WTC11 (cell line): ENCODE measurements around the gene DSTYK. TPM values are rescaled to one million over a fixed set of nuclear protein-coding genes. Genes with fewer than 3 reads are reported as not detected.

Source experiments
- ATF2 ChIP-seq: sonication (generic); formaldehyde crosslinking; IDR thresholded peaks from 2 replicates; pipeline ENCODE4 v1.8.1; 2022; ENCODE audit warnings: low read depth, missing genetic modification reagents, borderline replicate concordance
- ATF3 ChIP-seq: sonication (generic); formaldehyde crosslinking; conservative IDR thresholded peaks from 2 replicates; pipeline ENCODE4 v1.8.1; 2022; ENCODE audit warnings: mild to moderate bottlenecking, missing genetic modification reagents
- E2F5 ChIP-seq: sonication (generic); formaldehyde crosslinking; IDR thresholded peaks from 2 replicates; pipeline ENCODE4 v1.8.1; 2022; ENCODE audit warnings: mild to moderate bottlenecking, moderate library complexity, missing genetic modification reagents
- ELF4 ChIP-seq: sonication (generic); formaldehyde crosslinking; IDR thresholded peaks from 2 replicates; pipeline ENCODE4 v1.8.1; 2022; ENCODE audit warnings: low read depth, mild to moderate bottlenecking, moderate library complexity, missing genetic modification reagents
- GRHL2 ChIP-seq: fragments of 250-450 bp; sonication (Bioruptor Pico); IDR thresholded peaks from 2 replicates; pipeline ENCODE4 v1.8.0; 2022; ENCODE audit warnings: mild to moderate bottlenecking, moderate library complexity; ENCODE audit not compliant: insufficient replicate concordance, severe bottlenecking
- HMGA2 ChIP-seq: fragments of 250-450 bp; sonication (Bioruptor Pico); IDR thresholded peaks from 2 replicates; pipeline ENCODE4 v1.4.0; 2021; ENCODE audit warnings: mild to moderate bottlenecking, moderate library complexity
- IRF2 ChIP-seq: sonication (generic); formaldehyde crosslinking; IDR thresholded peaks from 2 replicates; pipeline ENCODE4 v1.8.0; 2022; ENCODE audit warnings: low read depth, missing genetic modification reagents, borderline replicate concordance
- JAZF1 ChIP-seq: fragments of 250-450 bp; sonication (Bioruptor Pico); IDR thresholded peaks from 2 replicates; pipeline ENCODE4 v1.9.0; 2021; ENCODE audit warnings: moderate library complexity, mild to moderate bottlenecking, inconsistent platforms
- JUN ChIP-seq: sonication (generic); formaldehyde crosslinking; IDR thresholded peaks from 2 replicates; pipeline ENCODE4 v1.8.0; 2023; ENCODE audit warnings: mild to moderate bottlenecking, missing genetic modification reagents
- NR1H2 ChIP-seq: sonication (generic); formaldehyde crosslinking; IDR thresholded peaks from 2 replicates; pipeline ENCODE4 v1.9.0; 2021; ENCODE audit warnings: mild to moderate bottlenecking, moderate library complexity, missing genetic modification reagents
- OVOL2 ChIP-seq: fragments of 250-450 bp; sonication (Bioruptor Pico); IDR thresholded peaks from 2 replicates; pipeline ENCODE4 v1.9.0; 2021; ENCODE audit warnings: mild to moderate bottlenecking, borderline replicate concordance
- PRRX2 ChIP-seq: fragments of 250-450 bp; sonication (Bioruptor Pico); IDR thresholded peaks from 2 replicates; pipeline ENCODE4 v1.8.0; 2021; ENCODE audit warnings: mild to moderate bottlenecking
- SMAD3 ChIP-seq: sonication (generic); formaldehyde crosslinking; IDR thresholded peaks from 2 replicates; pipeline ENCODE4 v1.8.0; 2022; ENCODE audit warnings: missing genetic modification reagents, mild to moderate bottlenecking, borderline replicate concordance
- TEAD4 ChIP-seq: sonication (generic); formaldehyde crosslinking; IDR thresholded peaks from 2 replicates; pipeline ENCODE4 v1.8.0; 2022; ENCODE audit warnings: mild to moderate bottlenecking, missing genetic modification reagents
- ZNF121 ChIP-seq: sonication (generic); formaldehyde crosslinking; IDR thresholded peaks from 2 replicates; pipeline ENCODE4 v1.8.0; 2023; ENCODE audit warnings: missing genetic modification reagents
- ZNF219 ChIP-seq: sonication (generic); formaldehyde crosslinking; IDR thresholded peaks from 2 replicates; pipeline ENCODE4 v1.8.0; 2023; ENCODE audit warnings: missing genetic modification reagents, mild to moderate bottlenecking, borderline replicate concordance
- ZNF232 ChIP-seq: sonication (generic); formaldehyde crosslinking; IDR thresholded peaks from 2 replicates; pipeline ENCODE4 v1.8.0; 2022; ENCODE audit warnings: mild to moderate bottlenecking, missing genetic modification reagents
- ZNF263 ChIP-seq: sonication (generic); formaldehyde crosslinking; IDR thresholded peaks from 2 replicates; pipeline ENCODE4 v1.8.1; 2022; ENCODE audit warnings: low read depth, mild to moderate bottlenecking, moderate library complexity, missing genetic modification reagents
- total RNA-seq: library from RNA; stranded (reverse); gene quantifications from 3 replicates; pipeline ENCODE4 v1.2.3, GENCODE V29; 2021
- TF ChIP-seq, protein P1 (sequence below): sonication (generic); formaldehyde crosslinking; IDR thresholded peaks from 2 replicates; pipeline ENCODE4 v1.8.1; 2023; ENCODE audit warnings: mild to moderate bottlenecking, moderate library complexity, missing genetic modification reagents
- TF ChIP-seq, protein P2 (sequence below): sonication (generic); formaldehyde crosslinking; IDR thresholded peaks from 2 replicates; pipeline ENCODE4 v1.8.1; 2022; ENCODE audit warnings: low read depth, mild to moderate bottlenecking, moderate library complexity, missing genetic modification reagents, borderline replicate concordance
- TF ChIP-seq, protein P3 (sequence below): sonication (generic); formaldehyde crosslinking; IDR thresholded peaks from 2 replicates; pipeline ENCODE4 v1.8.1; 2022; ENCODE audit warnings: mild to moderate bottlenecking, missing genetic modification reagents, moderate library complexity, borderline replicate concordance
- TF ChIP-seq, protein P4 (sequence below): sonication (generic); formaldehyde crosslinking; IDR thresholded peaks from 2 replicates; pipeline ENCODE4 v1.8.0; 2022; ENCODE audit warnings: mild to moderate bottlenecking, missing genetic modification reagents
- TF ChIP-seq, protein P5 (sequence below): sonication (generic); formaldehyde crosslinking; IDR thresholded peaks from 2 replicates; pipeline ENCODE4 v1.8.0; 2023; ENCODE audit warnings: mild to moderate bottlenecking, missing genetic modification reagents

Gene DSTYK
- total RNA-seq, 1 experiment from 2014 or later: 11.6 TPM

DNA sequence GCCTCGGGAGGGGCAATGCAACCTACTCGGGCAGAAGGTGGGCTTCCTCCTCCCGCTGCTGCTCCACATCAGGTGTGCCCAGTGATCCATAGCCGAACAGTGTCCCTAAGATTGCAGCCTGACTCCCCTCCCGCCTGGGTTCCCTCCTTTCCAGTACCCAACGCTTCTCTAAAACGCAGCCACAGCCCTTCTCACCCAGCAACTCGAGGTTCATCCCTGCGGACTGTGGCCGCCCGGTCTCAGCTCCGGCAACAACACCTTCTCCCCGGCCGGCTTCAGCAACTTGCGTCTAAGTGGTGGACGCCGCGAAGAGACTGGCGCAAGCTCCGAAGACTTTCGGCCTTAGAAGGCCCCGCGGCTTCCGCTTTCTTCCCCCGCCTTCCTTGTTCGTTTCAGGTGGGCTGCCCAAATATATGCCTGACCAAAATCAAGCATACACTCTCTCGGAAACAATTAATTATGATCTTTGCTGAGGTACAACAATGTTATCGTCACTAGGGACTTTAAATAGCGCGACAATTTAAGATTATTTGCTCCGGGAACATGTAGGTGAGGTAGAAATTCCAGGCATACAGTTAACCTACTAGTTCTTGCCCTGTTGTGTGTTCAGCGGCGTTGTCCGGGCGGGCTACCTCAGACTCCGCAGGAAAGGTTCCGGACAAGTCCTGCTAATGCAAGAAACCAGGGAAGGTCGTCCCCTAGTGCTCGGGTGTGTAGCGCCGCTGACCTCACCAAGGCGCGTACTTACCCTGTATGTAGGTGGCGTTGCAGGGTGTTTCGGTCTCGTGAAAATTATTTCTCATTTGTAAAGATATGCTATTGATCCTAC lies 89.6 kb downstream of the DSTYK start, which contains the start of gene RBBP5 (continued):
- TF ChIP-seq, protein P1, sequence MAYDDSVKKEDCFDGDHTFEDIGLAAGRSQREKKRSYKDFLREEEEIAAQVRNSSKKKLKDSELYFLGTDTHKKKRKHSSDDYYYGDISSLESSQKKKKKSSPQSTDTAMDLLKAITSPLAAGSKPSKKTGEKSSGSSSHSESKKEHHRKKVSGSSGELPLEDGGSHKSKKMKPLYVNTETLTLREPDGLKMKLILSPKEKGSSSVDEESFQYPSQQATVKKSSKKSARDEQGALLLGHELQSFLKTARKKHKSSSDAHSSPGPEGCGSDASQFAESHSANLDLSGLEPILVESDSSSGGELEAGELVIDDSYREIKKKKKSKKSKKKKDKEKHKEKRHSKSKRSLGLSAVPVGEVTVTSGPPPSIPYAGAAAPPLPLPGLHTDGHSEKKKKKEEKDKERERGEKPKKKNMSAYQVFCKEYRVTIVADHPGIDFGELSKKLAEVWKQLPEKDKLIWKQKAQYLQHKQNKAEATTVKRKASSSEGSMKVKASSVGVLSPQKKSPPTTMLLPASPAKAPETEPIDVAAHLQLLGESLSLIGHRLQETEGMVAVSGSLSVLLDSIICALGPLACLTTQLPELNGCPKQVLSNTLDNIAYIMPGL (CRISPR knock-in tag): peak; percentile 88
- TF ChIP-seq, protein P2, sequence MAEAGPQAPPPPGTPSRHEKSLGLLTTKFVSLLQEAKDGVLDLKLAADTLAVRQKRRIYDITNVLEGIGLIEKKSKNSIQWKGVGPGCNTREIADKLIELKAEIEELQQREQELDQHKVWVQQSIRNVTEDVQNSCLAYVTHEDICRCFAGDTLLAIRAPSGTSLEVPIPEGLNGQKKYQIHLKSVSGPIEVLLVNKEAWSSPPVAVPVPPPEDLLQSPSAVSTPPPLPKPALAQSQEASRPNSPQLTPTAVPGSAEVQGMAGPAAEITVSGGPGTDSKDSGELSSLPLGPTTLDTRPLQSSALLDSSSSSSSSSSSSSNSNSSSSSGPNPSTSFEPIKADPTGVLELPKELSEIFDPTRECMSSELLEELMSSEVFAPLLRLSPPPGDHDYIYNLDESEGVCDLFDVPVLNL: no peak
- TF ChIP-seq NR1H2: no peak
- TF ChIP-seq GRHL2: no peak
- no peak for TF ChIP-seq PRRX2 (CRISPR knock-in tag)
- no peak for TF ChIP-seq ATF3 (CRISPR knock-in tag)
- TF ChIP-seq ZNF263 (CRISPR knock-in tag): no peak
- no peak for TF ChIP-seq ATF2
- peak; percentile 24; the same call in 1 of the 2 replicates for TF ChIP-seq E2F5 (CRISPR knock-in tag)
- TF ChIP-seq ZNF232: 0 out of 2 replicates have a peak, but pooled peaks have one; percentile 57
- no peak for TF ChIP-seq ZNF121 (CRISPR knock-in tag)
- 0 out of 2 replicates have a peak, but pooled peaks have one; percentile 54 for TF ChIP-seq SMAD3
- no peak for TF ChIP-seq ELF4 (CRISPR knock-in tag)
- TF ChIP-seq TEAD4 (CRISPR knock-in tag): peak; percentile 75; the same call in 1 of the 2 replicates
- TF ChIP-seq OVOL2 (CRISPR knock-in tag): no peak
- TF ChIP-seq HMGA2 (CRISPR knock-in tag): peak; percentile 4; the same call in 1 of the 2 replicates
- TF ChIP-seq, protein P3, sequence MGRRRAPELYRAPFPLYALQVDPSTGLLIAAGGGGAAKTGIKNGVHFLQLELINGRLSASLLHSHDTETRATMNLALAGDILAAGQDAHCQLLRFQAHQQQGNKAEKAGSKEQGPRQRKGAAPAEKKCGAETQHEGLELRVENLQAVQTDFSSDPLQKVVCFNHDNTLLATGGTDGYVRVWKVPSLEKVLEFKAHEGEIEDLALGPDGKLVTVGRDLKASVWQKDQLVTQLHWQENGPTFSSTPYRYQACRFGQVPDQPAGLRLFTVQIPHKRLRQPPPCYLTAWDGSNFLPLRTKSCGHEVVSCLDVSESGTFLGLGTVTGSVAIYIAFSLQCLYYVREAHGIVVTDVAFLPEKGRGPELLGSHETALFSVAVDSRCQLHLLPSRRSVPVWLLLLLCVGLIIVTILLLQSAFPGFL (CRISPR knock-in tag): no peak
- TF ChIP-seq ZNF219: no peak
- TF ChIP-seq JUN (CRISPR knock-in tag): no peak
- TF ChIP-seq, protein P4, sequence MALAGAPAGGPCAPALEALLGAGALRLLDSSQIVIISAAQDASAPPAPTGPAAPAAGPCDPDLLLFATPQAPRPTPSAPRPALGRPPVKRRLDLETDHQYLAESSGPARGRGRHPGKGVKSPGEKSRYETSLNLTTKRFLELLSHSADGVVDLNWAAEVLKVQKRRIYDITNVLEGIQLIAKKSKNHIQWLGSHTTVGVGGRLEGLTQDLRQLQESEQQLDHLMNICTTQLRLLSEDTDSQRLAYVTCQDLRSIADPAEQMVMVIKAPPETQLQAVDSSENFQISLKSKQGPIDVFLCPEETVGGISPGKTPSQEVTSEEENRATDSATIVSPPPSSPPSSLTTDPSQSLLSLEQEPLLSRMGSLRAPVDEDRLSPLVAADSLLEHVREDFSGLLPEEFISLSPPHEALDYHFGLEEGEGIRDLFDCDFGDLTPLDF (CRISPR knock-in tag): no peak
- TF ChIP-seq, protein P5, sequence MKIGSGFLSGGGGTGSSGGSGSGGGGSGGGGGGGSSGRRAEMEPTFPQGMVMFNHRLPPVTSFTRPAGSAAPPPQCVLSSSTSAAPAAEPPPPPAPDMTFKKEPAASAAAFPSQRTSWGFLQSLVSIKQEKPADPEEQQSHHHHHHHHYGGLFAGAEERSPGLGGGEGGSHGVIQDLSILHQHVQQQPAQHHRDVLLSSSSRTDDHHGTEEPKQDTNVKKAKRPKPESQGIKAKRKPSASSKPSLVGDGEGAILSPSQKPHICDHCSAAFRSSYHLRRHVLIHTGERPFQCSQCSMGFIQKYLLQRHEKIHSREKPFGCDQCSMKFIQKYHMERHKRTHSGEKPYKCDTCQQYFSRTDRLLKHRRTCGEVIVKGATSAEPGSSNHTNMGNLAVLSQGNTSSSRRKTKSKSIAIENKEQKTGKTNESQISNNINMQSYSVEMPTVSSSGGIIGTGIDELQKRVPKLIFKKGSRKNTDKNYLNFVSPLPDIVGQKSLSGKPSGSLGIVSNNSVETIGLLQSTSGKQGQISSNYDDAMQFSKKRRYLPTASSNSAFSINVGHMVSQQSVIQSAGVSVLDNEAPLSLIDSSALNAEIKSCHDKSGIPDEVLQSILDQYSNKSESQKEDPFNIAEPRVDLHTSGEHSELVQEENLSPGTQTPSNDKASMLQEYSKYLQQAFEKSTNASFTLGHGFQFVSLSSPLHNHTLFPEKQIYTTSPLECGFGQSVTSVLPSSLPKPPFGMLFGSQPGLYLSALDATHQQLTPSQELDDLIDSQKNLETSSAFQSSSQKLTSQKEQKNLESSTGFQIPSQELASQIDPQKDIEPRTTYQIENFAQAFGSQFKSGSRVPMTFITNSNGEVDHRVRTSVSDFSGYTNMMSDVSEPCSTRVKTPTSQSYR (CRISPR knock-in tag): no peak
- TF ChIP-seq IRF2: no peak
- no peak for TF ChIP-seq JAZF1 (CRISPR knock-in tag)
